Measurements from ENCODE around the gene DPP6. TPM values are rescaled to one million over a fixed set of nuclear protein-coding genes. Genes with fewer than 3 reads are reported as not detected.

Gene DPP6
- total RNA-seq, 2 experiments from 2014 or later = not detected

- no peaks in the 10 kb centered on the region for H3K4me1 ChIP-seq (ENCODE audit: insufficient read depth, low read length)
- Mint-ChIP-seq H3K27me3 (no peaks in the 10 kb centered on the region), H3K4me1 (ENCODE audit: low read depth) (no peaks in the 10 kb centered on the region), H3K9me3 (peaks cover 2% of the 10 kb centered on the region), H3K4me3 (no peak overlapping the region), H3K36me3 (ENCODE audit: low read depth) (no peaks in the 10 kb centered on the region), H3K27ac (no peak overlapping the region)
- ChIA-PET CTCF (no interaction called here), POLR2A (no interaction called here)
- no peak overlapping the region for H3K27ac ChIP-seq (ENCODE audit: low read depth in 1 of 2, low read length in 2 of 2)
- ATAC-seq (ENCODE audit: poor library complexity) = no peak
- no peaks in the 10 kb centered on the region for H3K36me3 ChIP-seq (ENCODE audit: insufficient read depth, low read length)
- H3K27me3 ChIP-seq (ENCODE audit: control insufficient read depth in 1 of 2, insufficient read depth in 2 of 2, low read length in 2 of 2) = no peaks in the 10 kb centered on the region
- peaks cover 0 to 30% of the 10 kb centered on the region in 2 experiments for H3K9me3 ChIP-seq (ENCODE audit: control insufficient read depth in 1 of 2, insufficient read depth in 1 of 2, low read length in 2 of 2)
- no peak overlapping the region for H3K4me3 ChIP-seq (ENCODE audit: low read length)
- DNase-seq = no peak
- no peak for TF ChIP-seq CTCF (IDR thresholded peaks at IDR 0.05)
- intact Hi-C loops (cut with DNase I, micrococcal nuclease) = no loop called here
Observed at GRCh38 chr7:154574235-154574634, 522.0 kb downstream of the DPP6 start.

- H3K27me3 ChIP-seq (ENCODE audit: control insufficient read depth in 1 of 2, insufficient read depth in 2 of 2, low read length in 2 of 2) = no peaks in the 10 kb centered on the region
- no peaks in the 10 kb centered on the region for H3K4me1 ChIP-seq (ENCODE audit: insufficient read depth, low read length)
- Mint-ChIP-seq H3K4me1 (ENCODE audit: low read depth) (no peaks in the 10 kb centered on the region), H3K36me3 (ENCODE audit: low read depth) (no peaks in the 10 kb centered on the region), H3K4me3 (no peak overlapping the region), H3K27ac (no peak overlapping the region), H3K27me3 (no peaks in the 10 kb centered on the region), H3K9me3 (peaks cover 2% of the 10 kb centered on the region)
- POLR2A ChIA-PET = no interaction called here
- H3K4me3 ChIP-seq (ENCODE audit: low read length) = no peak overlapping the region
- ATAC-seq (ENCODE audit: poor library complexity) (no peak), DNase-seq (no peak)
- H3K27ac ChIP-seq (ENCODE audit: low read depth in 1 of 2, low read length in 2 of 2) = no peak overlapping the region
- CTCF ChIA-PET = no interaction called here
- H3K9me3 ChIP-seq (ENCODE audit: control insufficient read depth in 1 of 2, insufficient read depth in 1 of 2, low read length in 2 of 2) = peaks cover 0 to 30% of the 10 kb centered on the region in 2 experiments
- intact Hi-C loops (cut with DNase I, micrococcal nuclease) = no loop called here
- no peaks in the 10 kb centered on the region for H3K36me3 ChIP-seq (ENCODE audit: insufficient read depth, low read length)
- TF ChIP-seq CTCF (IDR thresholded peaks at IDR 0.05) = no peak
Observed at GRCh38 chr7:154575497-154575896, 523.3 kb downstream of the DPP6 start.

DNA sequence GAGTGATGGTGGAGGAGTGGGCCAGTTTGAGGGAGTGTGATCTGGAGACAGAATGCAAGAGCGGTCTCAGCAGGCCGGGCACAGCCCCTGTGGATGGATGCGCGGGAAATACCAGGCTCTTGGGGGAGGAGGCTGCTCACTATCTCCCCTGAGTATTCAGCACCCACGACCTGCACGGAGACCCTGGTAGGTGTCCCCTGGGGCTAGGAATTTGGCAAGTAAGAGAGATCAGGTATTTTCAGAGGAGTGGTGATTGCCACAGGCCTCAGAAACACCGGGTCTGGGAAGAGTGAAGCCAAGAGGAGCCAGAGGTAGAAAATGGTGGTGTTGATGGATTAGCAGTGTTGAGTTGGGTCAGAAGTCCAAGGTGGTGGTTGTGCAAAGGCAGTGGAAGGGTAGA, 524.4 kb downstream of the DPP6 start:
- H3K27me3 ChIP-seq (ENCODE audit: control insufficient read depth in 1 of 2, insufficient read depth in 2 of 2, low read length in 2 of 2) = no peaks in the 10 kb centered on the region

More for the DNA sequence above, 524.4 kb downstream of the DPP6 start:
- H3K4me1 ChIP-seq (ENCODE audit: insufficient read depth, low read length) = no peaks in the 10 kb centered on the region
- Mint-ChIP-seq H3K27me3 (no peaks in the 10 kb centered on the region), H3K36me3 (ENCODE audit: low read depth) (no peaks in the 10 kb centered on the region), H3K9me3 (peaks cover 2% of the 10 kb centered on the region), H3K27ac (no peak overlapping the region), H3K4me1 (ENCODE audit: low read depth) (no peaks in the 10 kb centered on the region), H3K4me3 (no peak overlapping the region)
- intact Hi-C loops (cut with DNase I, micrococcal nuclease) = no loop called here
- DNase-seq (no peak), ATAC-seq (ENCODE audit: poor library complexity) (no peak)
- H3K36me3 ChIP-seq (ENCODE audit: insufficient read depth, low read length) = no peaks in the 10 kb centered on the region
- CTCF ChIA-PET = no interaction called here
- no peak overlapping the region for H3K4me3 ChIP-seq (ENCODE audit: low read length)
- no peak for TF ChIP-seq CTCF (IDR thresholded peaks at IDR 0.05)
- peaks cover 0 to 30% of the 10 kb centered on the region in 2 experiments for H3K9me3 ChIP-seq (ENCODE audit: control insufficient read depth in 1 of 2, insufficient read depth in 1 of 2, low read length in 2 of 2)
- POLR2A ChIA-PET = no interaction called here
- H3K27ac ChIP-seq (ENCODE audit: low read depth in 1 of 2, low read length in 2 of 2) = no peak overlapping the region

Measured in CD4-positive, alpha-beta T cell (primary cell).